Activated T-cell treated with anti-CD3 and anti-CD28 coated beads, Interleukin-2, amount 50 U/mL, for 48 hours (primary cell): Measurements from ENCODE around the gene CREB3L4.
A peak's percentile ranks its signal among the peaks of the same experiment; 100 is the strongest.
"Not testable (repeated sequence)": the region's sequence is repeated elsewhere in the genome, so short reads cannot be mapped to it uniquely, and the experiment has no call there.

Experiments
- DNase-seq, 2 experiments: peaks; one replicate each; pipeline ENCODE4 v3.0.0-alpha.2; 2020

Gene CREB3L4

GRCh38 chr1:153960206-153960605 lies 7.5 kb upstream of the CREB3L4 start:
- DNase-seq = no peak

GRCh38 chr1:153961421-153961820 lies 6.3 kb upstream of the CREB3L4 start:
- DNase-seq = no peak

GRCh38 chr1:153962088-153963029 lies 5.3 kb upstream of the CREB3L4 start:
- no peak for DNase-seq

- DNase-seq = peak; percentile 98 to 99
These were observed 4.5 kb upstream of the CREB3L4 start, which contains the start of gene SLC39A1 for GRCh38 chr1:153963030-153963849. Gene SLC39A1, minus strand, starts transcription at chr1:153963537. Its CDS starts 822 bp downstream, at chr1:153962715.

- DNase-seq = no peak
These were observed 3.8 kb upstream of the CREB3L4 start for GRCh38 chr1:153963850-153964331.

- no peak for DNase-seq
These were observed 280 bp downstream of the CREB3L4 start for GRCh38 chr1:153968000-153968363.

- no peak for DNase-seq
These were observed 706 bp downstream of the CREB3L4 start for GRCh38 chr1:153968408-153968807.

- DNase-seq = no peak
These were observed 1.3 kb downstream of the CREB3L4 start for GRCh38 chr1:153968972-153969371.

GRCh38 chr1:153970346-153970745 lies 2.6 kb downstream of the CREB3L4 start:
- DNase-seq = no peak

GRCh38 chr1:153973071-153973470 lies 5.4 kb downstream of the CREB3L4 start:
- no peak for DNase-seq

- DNase-seq = no peak
These were observed 5.8 kb downstream of the CREB3L4 start for GRCh38 chr1:153973525-153973924.

- DNase-seq = no peak
These were observed 9.1 kb downstream of the CREB3L4 start for GRCh38 chr1:153976819-153977249.

GRCh38 chr1:153977250-153978240 lies 9.8 kb downstream of the CREB3L4 start, which contains the start of gene JTB:
Gene JTB, minus strand, starts transcription at chr1:153977674. Its CDS starts 422 bp downstream, at chr1:153977252.
- DNase-seq = peak; percentile 88 to 89

GRCh38 chr1:153978274-153978909 lies 10.7 kb downstream of the CREB3L4 start:
- DNase-seq = no peak

- DNase-seq = not testable (repeated sequence)
These were observed 11.4 kb downstream of the CREB3L4 start for GRCh38 chr1:153979091-153979490.

- DNase-seq = not testable (repeated sequence)
These were observed 14.0 kb downstream of the CREB3L4 start for GRCh38 chr1:153981735-153982134.

- no peak for DNase-seq
These were observed 16.6 kb downstream of the CREB3L4 start for GRCh38 chr1:153984123-153984894.

- DNase-seq = peak; percentile 64 to 75
These were observed 17.7 kb downstream of the CREB3L4 start for GRCh38 chr1:153985341-153985912.

- DNase-seq = peak; percentile 48 to 55
These were observed 18.4 kb downstream of the CREB3L4 start, which contains the start of gene RAB13 for GRCh38 chr1:153985941-153986761. Gene RAB13, minus strand, starts transcription at chr1:153986339. Its CDS starts 103 bp downstream, at chr1:153986236.
